Lower leg skin (tissue), 3 donors: ENCODE results near the gene CELF1.

Source experiments
- POLR2A ChIP-seq, 2 donors: fragments of 450-650 bp; IDR thresholded peaks; one replicate each; pipeline ENCODE4 v1.6.1; 2016 to 2017; ENCODE audit warnings: antibody characterized with exemption in 2 of 2, mild to moderate bottlenecking in 1 of 2, moderate library complexity in 1 of 2
- TF ChIP-seq, protein P1 (sequence below), 3 donors: fragments of 450-650 bp; IDR thresholded peaks; one replicate each; pipeline ENCODE4 v1.5.1; 2016; ENCODE audit warnings: antibody characterized with exemption in 3 of 3, mild to moderate bottlenecking in 3 of 3, moderate library complexity in 2 of 3

DNA sequence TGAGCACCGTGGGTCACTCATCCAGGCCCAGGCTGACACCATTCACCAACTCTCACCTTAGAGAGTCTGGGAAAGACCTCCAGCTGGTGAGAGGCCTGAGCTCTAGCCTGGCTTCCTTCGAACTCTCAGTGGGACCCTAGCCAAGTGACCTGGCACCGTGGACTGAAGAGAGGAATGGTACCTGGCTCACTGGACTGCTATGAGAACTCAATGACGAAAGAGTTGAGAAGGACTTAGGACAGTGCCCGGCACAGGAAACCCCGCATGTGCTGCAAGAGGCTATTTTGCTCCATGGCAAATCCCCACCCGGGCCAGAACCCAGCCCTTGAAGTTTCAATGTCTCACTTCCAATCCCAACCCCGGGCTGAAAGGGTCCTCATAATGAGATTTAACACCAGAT, 103.4 kb downstream of the CELF1 start:
- TF ChIP-seq, protein P1, sequence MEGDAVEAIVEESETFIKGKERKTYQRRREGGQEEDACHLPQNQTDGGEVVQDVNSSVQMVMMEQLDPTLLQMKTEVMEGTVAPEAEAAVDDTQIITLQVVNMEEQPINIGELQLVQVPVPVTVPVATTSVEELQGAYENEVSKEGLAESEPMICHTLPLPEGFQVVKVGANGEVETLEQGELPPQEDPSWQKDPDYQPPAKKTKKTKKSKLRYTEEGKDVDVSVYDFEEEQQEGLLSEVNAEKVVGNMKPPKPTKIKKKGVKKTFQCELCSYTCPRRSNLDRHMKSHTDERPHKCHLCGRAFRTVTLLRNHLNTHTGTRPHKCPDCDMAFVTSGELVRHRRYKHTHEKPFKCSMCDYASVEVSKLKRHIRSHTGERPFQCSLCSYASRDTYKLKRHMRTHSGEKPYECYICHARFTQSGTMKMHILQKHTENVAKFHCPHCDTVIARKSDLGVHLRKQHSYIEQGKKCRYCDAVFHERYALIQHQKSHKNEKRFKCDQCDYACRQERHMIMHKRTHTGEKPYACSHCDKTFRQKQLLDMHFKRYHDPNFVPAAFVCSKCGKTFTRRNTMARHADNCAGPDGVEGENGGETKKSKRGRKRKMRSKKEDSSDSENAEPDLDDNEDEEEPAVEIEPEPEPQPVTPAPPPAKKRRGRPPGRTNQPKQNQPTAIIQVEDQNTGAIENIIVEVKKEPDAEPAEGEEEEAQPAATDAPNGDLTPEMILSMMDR (IDR thresholded peaks at IDR 0.05): no peak
- no peak for TF ChIP-seq POLR2A (IDR thresholded peaks at IDR 0.05)
